ENCODE results near the gene IL31RA.

Gene IL31RA

GRCh38 chr5:55848783-55849182, 2.4 kb upstream of the IL31RA start:
- Histone ChIP-seq H4K20me1 (ENCODE audit: insufficient read depth, low read length, poor library complexity, severe bottlenecking) (no peaks in the 10 kb centered on the region), H3K9me2 (replicated peaks; ENCODE audit: low read depth, low read length) (no peaks in the 10 kb centered on the region), H3K4me2 (ENCODE audit: low read depth, low read length, poor library complexity, severe bottlenecking) (no peak overlapping the region), H3K9ac (ENCODE audit: low read depth, low read length, poor library complexity, severe bottlenecking) (no peak overlapping the region), H2AFZ (ENCODE audit: low read length) (no peak overlapping the region), H3K4me3 (ENCODE audit: low read length, poor library complexity, severe bottlenecking) (no peak overlapping the region), H3K79me2 (ENCODE audit: insufficient read depth, low read length) (no peaks in the 10 kb centered on the region), H3K36me3 (ENCODE audit: insufficient read depth, low read length) (no peaks in the 10 kb centered on the region), H3K4me1 (ENCODE audit: insufficient read depth, low read length, poor library complexity, severe bottlenecking) (no peaks in the 10 kb centered on the region), H3F3A (ENCODE audit: low read depth) (no peaks in the 10 kb centered on the region), H3K27me3 (ENCODE audit: insufficient read depth, low read length, poor library complexity, severe bottlenecking) (peaks cover 5% of the 10 kb centered on the region), H3K9me3 (ENCODE audit: insufficient read depth, low read depth, low read length) (no peaks in the 10 kb centered on the region)
- TF ChIP-seq EZH2phosphoT487 (IDR thresholded peaks at IDR 0.05; ENCODE audit: borderline replicate concordance): no peak
- TF ChIP-seq CTCF (conservative IDR thresholded peaks at IDR 0.05; ENCODE audit: low read length): no peak

- Histone ChIP-seq H3K9ac (ENCODE audit: low read depth, low read length, poor library complexity, severe bottlenecking) (no peak overlapping the region), H3K79me2 (ENCODE audit: insufficient read depth, low read length) (no peaks in the 10 kb centered on the region), H3K4me1 (ENCODE audit: insufficient read depth, low read length, poor library complexity, severe bottlenecking) (peaks cover 14% of the 10 kb centered on the region), H3F3A (ENCODE audit: low read depth) (no peaks in the 10 kb centered on the region), H3K4me3 (ENCODE audit: low read length, poor library complexity, severe bottlenecking) (no peak overlapping the region), H2AFZ (ENCODE audit: low read length) (no peak overlapping the region), H3K36me3 (ENCODE audit: insufficient read depth, low read length) (no peaks in the 10 kb centered on the region), H3K9me3 (ENCODE audit: insufficient read depth, low read depth, low read length) (no peaks in the 10 kb centered on the region), H3K4me2 (ENCODE audit: low read depth, low read length, poor library complexity, severe bottlenecking) (no peak overlapping the region), H3K27me3 (ENCODE audit: insufficient read depth, low read length, poor library complexity, severe bottlenecking) (peaks cover 5% of the 10 kb centered on the region), H4K20me1 (ENCODE audit: insufficient read depth, low read length, poor library complexity, severe bottlenecking) (no peaks in the 10 kb centered on the region), H3K9me2 (replicated peaks; ENCODE audit: low read depth, low read length) (no peaks in the 10 kb centered on the region)
- TF ChIP-seq CTCF (conservative IDR thresholded peaks at IDR 0.05; ENCODE audit: low read length) (no peak), EZH2phosphoT487 (IDR thresholded peaks at IDR 0.05; ENCODE audit: borderline replicate concordance) (no peak)
Measured at GRCh38 chr5:55851675-55851979, 470 bp downstream of the IL31RA start.

GRCh38 chr5:55852503-55852902, 1.3 kb downstream of the IL31RA start:
- peaks cover 18% of the 10 kb centered on the region for H3K4me1 ChIP-seq (ENCODE audit: insufficient read depth, low read length, poor library complexity, severe bottlenecking)
- H3K9me2 ChIP-seq (replicated peaks; ENCODE audit: low read depth, low read length): no peaks in the 10 kb centered on the region
- H3K79me2 ChIP-seq (ENCODE audit: insufficient read depth, low read length): no peaks in the 10 kb centered on the region
- no peak overlapping the region for H2AFZ ChIP-seq (ENCODE audit: low read length)
- H3K9me3 ChIP-seq (ENCODE audit: insufficient read depth, low read depth, low read length): no peaks in the 10 kb centered on the region
- no peak for TF ChIP-seq CTCF (conservative IDR thresholded peaks at IDR 0.05; ENCODE audit: low read length)
- TF ChIP-seq EZH2phosphoT487 (IDR thresholded peaks at IDR 0.05; ENCODE audit: borderline replicate concordance): no peak
- no peak overlapping the region for H3K9ac ChIP-seq (ENCODE audit: low read depth, low read length, poor library complexity, severe bottlenecking)
- H3K4me2 ChIP-seq (ENCODE audit: low read depth, low read length, poor library complexity, severe bottlenecking): no peak overlapping the region
- no peaks in the 10 kb centered on the region for H4K20me1 ChIP-seq (ENCODE audit: insufficient read depth, low read length, poor library complexity, severe bottlenecking)
- H3K4me3 ChIP-seq (ENCODE audit: low read length, poor library complexity, severe bottlenecking): no peak overlapping the region
- H3K36me3 ChIP-seq (ENCODE audit: insufficient read depth, low read length): no peaks in the 10 kb centered on the region
- H3F3A ChIP-seq (ENCODE audit: low read depth): no peaks in the 10 kb centered on the region
- H3K27me3 ChIP-seq (ENCODE audit: insufficient read depth, low read length, poor library complexity, severe bottlenecking): peaks cover 5% of the 10 kb centered on the region
